ENCODE results near the gene RAD51D. TPM values are rescaled to one million over a fixed set of nuclear protein-coding genes. Genes with fewer than 3 reads are reported as not detected.

RAD51D gene
- total RNA-seq, 3 donors from 2014 or later (not counting 1 experiment from before 2014, with no cell fraction given), result 15.4 to 27.0 (median 22.7) TPM

DNA sequence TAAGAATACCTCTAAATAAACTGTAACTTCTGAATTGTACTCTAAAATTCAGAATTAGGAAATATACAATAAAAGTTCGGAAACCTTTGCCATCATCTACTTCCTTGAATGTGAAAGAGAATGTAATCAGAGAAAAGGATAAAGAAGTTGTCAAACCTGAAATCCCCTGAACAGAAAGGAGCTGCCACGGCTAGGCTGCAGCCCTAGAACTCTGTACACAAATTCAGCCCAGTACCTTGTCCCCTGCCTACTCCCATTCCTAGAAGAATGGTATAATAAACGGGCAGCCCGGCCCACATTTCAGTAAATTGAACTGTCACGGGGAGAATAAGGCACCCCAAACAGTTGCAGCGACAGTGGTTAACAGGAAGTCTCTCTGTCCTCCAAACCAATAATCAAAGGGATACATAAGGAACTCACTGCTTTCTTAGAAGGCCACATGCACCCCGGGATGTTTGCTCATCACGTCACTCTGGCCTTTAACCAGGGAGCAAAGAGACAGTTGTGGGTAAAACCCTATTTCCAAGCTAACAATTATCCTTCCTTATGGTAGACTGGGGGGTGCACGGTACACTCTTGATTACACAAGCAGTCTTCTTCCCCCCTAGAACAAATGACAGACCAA is 31.8 kb downstream of the RAD51D start:
- 0% methylated on average over 8 of the region's 9 CpGs for WGBS (ENCODE audit: insufficient coverage)
- Mint-ChIP-seq H3K4me3 (peak overlapping the region; percentile 89), H3K4me1 (peaks cover 35% of the 10 kb centered on the region in 2 donors), H3K36me3 (no peaks in the 10 kb centered on the region), H3K27me3 (ENCODE audit: low read depth in 2 of 2) (no peaks in the 10 kb centered on the region), H3K27ac (peak overlapping the region; percentile 95 to 97), H3K9me3 (no peaks in the 10 kb centered on the region)
- peak overlapping the region; percentile 72 for H3K4me3 ChIP-seq (ENCODE audit: low read length)
- ATAC-seq, result no peak
- H3K27ac ChIP-seq (ENCODE audit: low read length), result peak overlapping the region; percentile 95
- no peaks in the 10 kb centered on the region for H3K27me3 ChIP-seq (ENCODE audit: control insufficient read depth, insufficient read depth, low read length)
- TF ChIP-seq, protein P1, sequence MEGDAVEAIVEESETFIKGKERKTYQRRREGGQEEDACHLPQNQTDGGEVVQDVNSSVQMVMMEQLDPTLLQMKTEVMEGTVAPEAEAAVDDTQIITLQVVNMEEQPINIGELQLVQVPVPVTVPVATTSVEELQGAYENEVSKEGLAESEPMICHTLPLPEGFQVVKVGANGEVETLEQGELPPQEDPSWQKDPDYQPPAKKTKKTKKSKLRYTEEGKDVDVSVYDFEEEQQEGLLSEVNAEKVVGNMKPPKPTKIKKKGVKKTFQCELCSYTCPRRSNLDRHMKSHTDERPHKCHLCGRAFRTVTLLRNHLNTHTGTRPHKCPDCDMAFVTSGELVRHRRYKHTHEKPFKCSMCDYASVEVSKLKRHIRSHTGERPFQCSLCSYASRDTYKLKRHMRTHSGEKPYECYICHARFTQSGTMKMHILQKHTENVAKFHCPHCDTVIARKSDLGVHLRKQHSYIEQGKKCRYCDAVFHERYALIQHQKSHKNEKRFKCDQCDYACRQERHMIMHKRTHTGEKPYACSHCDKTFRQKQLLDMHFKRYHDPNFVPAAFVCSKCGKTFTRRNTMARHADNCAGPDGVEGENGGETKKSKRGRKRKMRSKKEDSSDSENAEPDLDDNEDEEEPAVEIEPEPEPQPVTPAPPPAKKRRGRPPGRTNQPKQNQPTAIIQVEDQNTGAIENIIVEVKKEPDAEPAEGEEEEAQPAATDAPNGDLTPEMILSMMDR (IDR thresholded peaks at IDR 0.05), result no peak
- H3K9me3 ChIP-seq (ENCODE audit: control insufficient read depth, insufficient read depth, low read length), result no peaks in the 10 kb centered on the region
- intact Hi-C loops (cut with micrococcal nuclease), result loop anchor here (1.0 to 5.0 kb wide), 4 partner anchors 25 to 106 kb away; partner anchors contain the start of genes LIG3, RAD51D and RFFL
- peaks cover 25% of the 10 kb centered on the region for H3K4me1 ChIP-seq (ENCODE audit: control insufficient read depth, insufficient read depth, low read length)
- no peaks in the 10 kb centered on the region for H3K36me3 ChIP-seq (ENCODE audit: control insufficient read depth, insufficient read depth, low read length)
- DNase-seq, result peak; percentile 20 to 69

DNA sequence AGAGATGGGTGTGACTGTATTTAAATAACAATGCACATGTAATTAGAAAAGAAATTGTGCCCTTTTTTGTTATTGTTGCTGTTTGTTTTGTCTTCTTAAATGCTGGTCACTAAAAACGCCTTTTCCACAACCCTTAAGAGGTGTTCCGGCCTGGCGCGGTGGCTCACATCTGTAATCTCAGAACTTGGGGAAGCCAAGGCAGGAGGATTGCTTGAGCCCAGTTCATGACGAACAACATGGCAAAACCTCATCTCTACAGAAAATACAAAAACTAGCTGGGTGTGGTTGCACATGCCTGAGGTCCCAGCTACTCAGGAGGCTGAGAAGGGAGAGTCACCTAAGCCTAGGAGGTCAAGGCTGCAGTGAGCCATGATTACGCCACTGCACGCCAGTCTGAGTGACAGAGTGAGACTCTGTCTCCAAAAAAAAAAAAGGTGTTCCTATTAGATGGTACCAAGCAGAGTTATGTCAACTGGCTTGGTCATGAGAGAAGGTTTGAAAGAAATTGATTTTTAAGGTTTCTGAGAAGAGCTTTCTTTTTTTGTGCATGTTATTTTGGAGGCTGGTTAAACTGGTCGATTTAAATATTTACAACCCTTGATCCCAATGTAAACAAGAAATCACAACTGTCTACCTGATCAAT is 32.6 kb downstream of the RAD51D start:
- no peaks in the 10 kb centered on the region for H3K27me3 ChIP-seq (ENCODE audit: control insufficient read depth, insufficient read depth, low read length)
- H3K36me3 ChIP-seq (ENCODE audit: control insufficient read depth, insufficient read depth, low read length), result no peaks in the 10 kb centered on the region
- peak overlapping the region; percentile 95 for H3K27ac ChIP-seq (ENCODE audit: low read length)
- no peaks in the 10 kb centered on the region for H3K27me3 Mint-ChIP-seq (ENCODE audit: low read depth in 2 of 2)
- peak overlapping the region; percentile 95 to 97 for H3K27ac Mint-ChIP-seq
- H3K4me1 ChIP-seq (ENCODE audit: control insufficient read depth, insufficient read depth, low read length), result peaks cover 28% of the 10 kb centered on the region
- no peaks in the 10 kb centered on the region for H3K36me3 Mint-ChIP-seq
- DNase-seq (peak in 1 of 2 donors; percentile 28), ATAC-seq (no peak)
- H3K4me1 Mint-ChIP-seq, result peaks cover 41 to 42% of the 10 kb centered on the region in 2 donors
- TF ChIP-seq, protein P1 (IDR thresholded peaks at IDR 0.05), result no peak
- H3K4me3 Mint-ChIP-seq, result peak overlapping the region; percentile 89
- H3K4me3 ChIP-seq (ENCODE audit: low read length), result no peak overlapping the region
- H3K9me3 ChIP-seq (ENCODE audit: control insufficient read depth, insufficient read depth, low read length), result no peaks in the 10 kb centered on the region
- no peaks in the 10 kb centered on the region for H3K9me3 Mint-ChIP-seq
- 90% methylated on average over 8 of the region's 8 CpGs for WGBS (ENCODE audit: insufficient coverage)
- intact Hi-C loops (cut with micrococcal nuclease), result loop anchor here (5.0 kb wide), 1 partner anchor 105 kb away; the partner anchor contains the start of gene LIG3

DNA sequence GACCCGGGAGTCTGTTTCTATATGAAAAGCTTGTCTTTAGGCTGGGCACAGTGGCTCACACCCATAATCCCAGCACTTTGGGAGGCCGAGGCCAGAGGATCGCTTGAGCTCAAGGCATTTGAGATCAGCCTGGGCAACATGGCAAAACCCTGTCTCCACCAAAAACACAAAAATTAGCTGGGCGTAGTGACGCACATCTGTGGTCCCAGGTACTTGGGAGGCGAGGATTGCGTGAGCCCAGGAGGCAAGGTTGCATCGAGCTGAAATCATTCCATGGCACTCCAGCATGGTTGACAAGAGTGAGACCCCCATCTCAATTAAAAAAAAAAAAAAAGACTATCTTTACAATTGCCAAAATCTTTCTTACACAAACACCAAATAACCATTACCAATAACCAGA is 33.5 kb downstream of the RAD51D start:
- H3K4me3 ChIP-seq (ENCODE audit: low read length), result no peak overlapping the region
- H3K27me3 ChIP-seq (ENCODE audit: control insufficient read depth, insufficient read depth, low read length), result no peaks in the 10 kb centered on the region
- peak overlapping the region; percentile 0 for H3K4me3 Mint-ChIP-seq
- H3K27ac ChIP-seq (ENCODE audit: low read length), result no peak overlapping the region
- no peak for ATAC-seq
- no peaks in the 10 kb centered on the region for H3K27me3 Mint-ChIP-seq (ENCODE audit: low read depth in 2 of 2)
- H3K36me3 ChIP-seq (ENCODE audit: control insufficient read depth, insufficient read depth, low read length), result no peaks in the 10 kb centered on the region
- no peaks in the 10 kb centered on the region for H3K9me3 Mint-ChIP-seq
- intact Hi-C loops (cut with micrococcal nuclease), result loop anchor here (5.0 kb wide), 1 partner anchor 104 kb away; the partner anchor contains the start of gene LIG3
- H3K27ac Mint-ChIP-seq, result peak overlapping the region; percentile 95 to 97
- no peaks in the 10 kb centered on the region for H3K9me3 ChIP-seq (ENCODE audit: control insufficient read depth, insufficient read depth, low read length)
- H3K4me1 Mint-ChIP-seq, result peaks cover 41 to 45% of the 10 kb centered on the region in 2 donors
- TF ChIP-seq, protein P1 (IDR thresholded peaks at IDR 0.05), result no peak
- H3K4me1 ChIP-seq (ENCODE audit: control insufficient read depth, insufficient read depth, low read length), result peaks cover 29% of the 10 kb centered on the region
- 96% methylated on average over 8 of the region's 8 CpGs for WGBS (ENCODE audit: insufficient coverage)
- DNase-seq, result no peak
- H3K36me3 Mint-ChIP-seq, result no peaks in the 10 kb centered on the region
